CD4-positive, alpha-beta T cell treated with Interleukin-21 for 1 hour (primary cell): ENCODE measurements around the gene SLF1.
A peak's percentile ranks its signal among the peaks of the same experiment; 100 is the strongest.

ENCODE experiments used
- DNase-seq: peaks from one replicate; pipeline ENCODE4 v3.0.0-alpha.2; 2020

Gene SLF1

GRCh38 chr5:94667937-94668336 is 49.5 kb downstream of the SLF1 start:
- no peak for DNase-seq

- no peak for DNase-seq
Observed at GRCh38 chr5:94670726-94671125, 52.3 kb downstream of the SLF1 start.

DNA sequence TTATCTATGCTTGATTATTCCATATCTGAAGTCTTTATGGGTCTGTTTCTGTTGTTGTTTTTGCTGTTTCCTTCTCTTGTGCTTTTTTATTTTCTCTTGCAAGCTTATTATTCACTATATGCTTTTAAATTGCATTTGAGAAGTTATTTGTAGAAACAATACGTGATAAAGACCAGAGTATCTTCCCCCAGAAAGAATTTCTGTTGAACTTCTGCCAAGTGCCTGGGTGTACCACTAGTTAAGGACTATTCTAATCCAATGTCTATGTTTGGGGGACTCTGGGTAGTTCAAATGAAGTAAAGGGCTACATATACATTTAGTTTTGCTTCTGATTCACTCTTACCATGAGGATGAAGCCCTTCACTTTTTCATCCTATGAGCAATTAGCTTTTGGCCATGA is 54.3 kb downstream of the SLF1 start:
- DNase-seq: no peak

- no peak for DNase-seq
Observed at GRCh38 chr5:94674490-94675382, 56.3 kb downstream of the SLF1 start.

- no peak for DNase-seq
Observed at GRCh38 chr5:94675965-94676618, 57.6 kb downstream of the SLF1 start.

- no peak for DNase-seq
Observed at GRCh38 chr5:94682814-94683520, 64.5 kb downstream of the SLF1 start.

DNA sequence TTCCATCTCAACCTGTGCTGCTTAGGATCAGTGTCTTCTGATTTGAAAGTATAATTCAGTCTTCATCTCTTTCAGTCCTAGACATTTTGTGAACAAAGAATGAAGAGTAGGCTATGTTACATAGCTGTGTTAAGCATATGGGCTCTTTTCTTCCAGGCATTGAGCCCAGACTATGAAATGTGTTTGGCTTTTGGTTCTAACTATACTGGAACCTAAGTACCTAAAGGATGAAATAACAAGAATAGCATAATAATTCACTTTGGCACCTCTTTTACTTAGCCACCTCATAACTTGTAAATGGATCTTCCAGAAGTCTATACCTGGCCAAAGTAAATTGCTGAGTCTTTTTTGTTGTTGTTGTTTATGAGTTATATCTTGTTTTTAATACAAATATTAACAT is 71.4 kb downstream of the SLF1 start:
- DNase-seq: no peak

- no peak for DNase-seq
Observed at GRCh38 chr5:94690778-94691177, 72.3 kb downstream of the SLF1 start.

- DNase-seq: no peak
Observed at GRCh38 chr5:94691291-94691690, 72.8 kb downstream of the SLF1 start.

GRCh38 chr5:94691949-94692348 is 73.5 kb downstream of the SLF1 start:
- no peak for DNase-seq

DNA sequence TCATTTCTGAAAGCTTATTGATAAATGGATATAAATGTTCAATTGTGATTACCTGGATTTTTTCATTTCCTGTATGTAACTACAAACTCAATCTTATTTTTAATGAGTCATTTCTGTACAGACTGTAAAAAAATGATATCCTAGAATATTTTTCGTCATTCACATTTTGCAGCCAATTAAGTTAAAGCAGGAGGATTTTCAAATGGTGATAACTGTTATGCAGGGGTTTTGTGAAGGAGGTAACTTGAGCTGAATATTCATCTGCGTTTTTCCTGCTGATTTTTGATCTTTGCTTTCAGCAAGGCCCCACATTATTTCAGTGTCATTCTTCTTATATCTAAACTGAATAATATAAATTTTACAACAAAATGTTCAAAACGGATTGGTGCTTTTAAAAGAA is 74.1 kb downstream of the SLF1 start:
- DNase-seq: no peak

DNA sequence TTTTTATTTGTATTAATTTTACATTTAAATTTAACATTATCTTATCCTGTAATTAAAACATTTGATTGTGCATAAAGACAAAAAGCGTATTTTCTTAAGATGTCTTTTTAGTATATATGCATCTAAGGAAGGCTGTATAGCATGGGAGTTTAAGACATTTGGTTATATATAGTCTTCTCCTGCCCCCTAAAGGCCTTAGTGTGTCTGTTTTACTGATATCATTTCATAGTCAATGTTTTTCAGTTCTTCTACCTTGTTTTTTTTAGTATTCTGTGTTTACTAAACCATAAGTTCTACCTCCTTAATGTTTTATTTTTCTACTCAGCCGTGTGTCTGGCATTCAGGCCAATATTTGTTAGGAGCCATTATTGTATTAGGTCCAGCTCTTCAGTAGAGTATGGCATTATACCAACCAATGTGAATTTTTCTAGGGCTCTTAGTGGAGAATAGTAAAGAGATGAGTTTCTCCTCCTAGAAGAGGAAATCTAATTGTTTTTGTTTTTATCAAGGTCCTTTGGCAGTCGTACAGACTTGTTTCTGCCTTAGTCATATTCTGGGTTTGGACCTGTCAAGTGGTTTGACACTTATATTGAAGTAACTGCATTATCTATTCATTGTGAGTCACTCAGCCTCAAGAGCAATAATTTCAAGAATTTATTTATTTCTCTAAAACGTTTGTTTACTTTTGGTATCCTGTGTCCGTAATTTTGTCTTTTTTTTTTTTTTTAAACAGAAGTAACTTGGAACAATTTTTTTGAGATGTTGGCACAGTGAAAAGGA is 74.8 kb downstream of the SLF1 start:
- DNase-seq: peak; percentile 61

- DNase-seq: no peak
Observed at GRCh38 chr5:94693845-94694370, 75.4 kb downstream of the SLF1 start.

GRCh38 chr5:94694671-94695070 is 76.2 kb downstream of the SLF1 start:
- no peak for DNase-seq

DNA sequence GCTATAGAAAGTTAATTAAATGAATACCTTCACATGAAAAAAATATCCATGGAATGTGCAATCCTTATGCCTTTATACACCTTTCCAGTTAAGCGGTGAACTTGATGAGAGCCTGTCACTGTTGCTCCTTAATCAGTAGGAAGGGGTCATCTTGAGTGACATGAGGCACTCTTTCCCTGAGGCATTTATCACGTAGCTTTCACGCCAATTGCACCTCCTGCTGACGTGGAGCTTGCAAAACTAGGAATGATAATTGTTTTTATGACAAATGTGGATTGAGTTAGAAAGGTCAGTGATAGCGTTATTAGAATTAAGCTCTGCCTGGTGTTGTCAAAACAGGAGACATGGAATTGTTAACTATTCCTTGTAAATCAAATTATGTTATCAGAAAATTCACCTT is 79.7 kb downstream of the SLF1 start:
- no peak for DNase-seq

GRCh38 chr5:94699562-94699961 is 81.1 kb downstream of the SLF1 start:
- DNase-seq: no peak

DNA sequence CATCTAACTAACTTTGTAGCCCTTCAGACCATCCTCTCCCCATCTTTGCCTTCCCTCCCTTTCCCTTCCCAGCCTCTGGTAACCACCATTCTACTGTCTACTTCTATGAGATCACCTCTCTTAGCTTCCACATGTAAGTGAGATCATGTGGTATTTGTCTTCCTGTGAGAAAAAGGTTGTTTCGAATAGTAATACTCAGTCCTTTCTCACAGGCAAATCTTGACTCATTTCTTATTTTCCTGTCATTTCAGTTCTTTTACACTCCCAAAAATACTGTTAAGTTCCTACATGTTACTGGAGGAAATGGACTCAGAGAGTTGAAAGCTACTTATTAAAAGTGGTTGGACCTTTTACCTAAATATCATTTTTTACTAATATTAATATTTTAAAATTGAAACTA is 82.1 kb downstream of the SLF1 start:
- peak; percentile 22 for DNase-seq

- DNase-seq: no peak
Observed at GRCh38 chr5:94702729-94703128, 84.3 kb downstream of the SLF1 start.

DNA sequence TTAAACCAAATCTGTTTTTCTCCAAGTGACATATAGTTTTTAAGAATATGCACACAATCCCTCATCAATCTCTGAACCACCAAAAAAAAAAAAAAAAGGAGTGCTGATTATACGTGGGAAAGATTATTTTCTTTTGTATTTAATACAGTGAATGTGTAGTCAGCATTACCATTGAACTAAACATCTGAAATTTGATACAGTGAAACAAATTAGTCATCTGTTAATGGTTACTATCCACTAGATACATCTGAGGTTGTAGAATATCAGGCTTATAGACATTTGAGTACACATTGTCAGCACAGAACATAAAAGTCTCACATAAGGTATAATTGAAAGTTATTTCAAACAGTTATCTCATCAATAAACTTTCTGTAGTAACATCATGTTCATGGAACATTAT is 87.0 kb downstream of the SLF1 start:
- no peak for DNase-seq

DNA sequence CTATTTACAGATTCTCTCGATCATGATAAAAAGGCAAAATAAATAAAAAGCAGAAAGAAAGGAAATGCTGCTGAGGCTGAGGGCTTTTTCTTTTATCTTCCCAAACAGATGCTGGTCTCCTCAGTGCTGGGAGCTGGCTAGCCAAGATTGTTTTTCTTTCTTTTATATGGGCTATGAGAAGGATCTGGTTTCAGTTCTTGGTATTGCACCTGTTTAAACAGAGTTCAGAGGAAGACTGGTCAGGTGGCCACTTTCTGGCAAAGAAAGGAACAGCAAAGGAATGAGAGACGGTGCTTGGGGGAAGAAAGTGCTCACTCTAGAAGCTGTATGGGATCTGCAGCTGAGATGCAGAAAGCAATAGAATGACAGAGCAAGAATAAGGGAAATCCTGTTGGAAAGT is 88.9 kb downstream of the SLF1 start:
- DNase-seq: no peak

DNA sequence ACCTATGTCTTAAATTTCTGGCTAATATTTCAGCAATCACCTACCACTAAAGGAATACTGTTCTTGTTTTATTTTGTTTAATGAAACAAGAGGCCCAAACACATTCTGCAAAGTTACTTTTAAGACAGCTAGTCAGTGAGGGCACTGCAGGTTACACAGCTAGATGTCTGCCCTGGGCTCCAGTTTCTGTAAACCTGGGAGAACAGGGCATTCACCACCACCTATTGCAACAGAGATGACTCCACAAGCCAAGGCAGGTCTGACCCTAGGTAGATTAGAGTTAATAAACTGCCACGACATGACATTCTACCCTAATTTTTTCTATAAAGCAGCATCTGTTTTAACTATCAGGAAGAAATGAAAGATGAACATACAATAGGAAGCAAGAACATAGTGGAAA is 90.8 kb downstream of the SLF1 start:
- DNase-seq: no peak

DNA sequence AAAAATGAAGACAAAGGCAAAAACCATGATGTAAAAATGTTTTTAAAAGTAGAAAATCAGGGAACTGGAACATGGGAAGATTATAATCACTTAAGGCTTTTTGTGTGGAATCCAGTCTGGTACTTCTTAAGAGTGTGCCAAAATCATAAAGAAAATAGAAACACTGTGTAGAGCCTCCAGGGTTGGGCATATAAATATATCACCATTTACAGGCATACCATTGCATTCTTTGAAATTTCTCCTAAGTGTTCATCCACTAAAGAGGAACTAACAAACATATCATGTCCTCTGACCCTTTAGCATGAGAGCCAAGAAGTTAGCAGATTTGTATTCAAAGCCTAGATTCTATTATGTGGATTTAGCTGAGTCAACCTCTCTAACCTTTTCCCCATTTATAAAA is 93.3 kb downstream of the SLF1 start:
- DNase-seq: no peak

- DNase-seq: no peak
Observed at GRCh38 chr5:94715768-94716167, 97.3 kb downstream of the SLF1 start.
